MM.1S (cell line): Measurements from ENCODE around the gene ZBTB4.
A peak's percentile ranks its signal among the peaks of the same experiment; 100 is the strongest.

ENCODE experiments used
- DNase-seq: peaks from one replicate; pipeline ENCODE4 v3.0.0-alpha.2; 2015
- H2AFZ ChIP-seq: fragments of 300-600 bp; sonication (generic); 2 replicates; pipeline ENCODE4 v1.6.0; 2016; ENCODE audit warnings: antibody characterized with exemption, low read length
- H3F3A ChIP-seq: fragments of 300-600 bp; sonication (generic); 2 replicates; pipeline ENCODE4 v1.6.1; 2016; ENCODE audit warnings: mild to moderate bottlenecking, antibody characterized with exemption, low read length, moderate library complexity, mixed read lengths; ENCODE audit not compliant: insufficient read depth
- H3K27ac ChIP-seq: fragments of 300-600 bp; sonication (generic); 2 replicates; pipeline ENCODE4 v1.5.1; 2016; ENCODE audit warnings: mild to moderate bottlenecking, low read length
- H3K27me3 ChIP-seq: fragments of 300-600 bp; sonication (generic); replicated peaks from 2 replicates; pipeline ENCODE4 v1.6.0; 2016; ENCODE audit warnings: low read length; ENCODE audit not compliant: insufficient read depth
- H3K36me3 ChIP-seq: fragments of 300-600 bp; sonication (generic); replicated peaks from 2 replicates; pipeline ENCODE4 v1.6.1; 2016; ENCODE audit warnings: mild to moderate bottlenecking, low read length, mixed read lengths; ENCODE audit not compliant: insufficient read depth
- H3K4me1 ChIP-seq: fragments of 300-600 bp; sonication (generic); 2 replicates; pipeline ENCODE4 v1.6.1; 2016; ENCODE audit warnings: low read length, mixed read lengths
- H3K4me2 ChIP-seq: fragments of 300-600 bp; sonication (generic); 2 replicates; pipeline ENCODE4 v1.6.0; 2016; ENCODE audit warnings: low read depth, low read length
- H3K4me3 ChIP-seq: fragments of 300-600 bp; sonication (generic); 2 replicates; pipeline ENCODE4 v1.5.1; 2016; ENCODE audit warnings: low read length, mixed read lengths
- H3K79me2 ChIP-seq: fragments of 300-600 bp; sonication (generic); 2 replicates; pipeline ENCODE4 v1.6.1; 2016; ENCODE audit warnings: mixed run types, low read length, mixed read lengths
- H3K9ac ChIP-seq: fragments of 300-600 bp; sonication (generic); 2 replicates; pipeline ENCODE4 v1.6.1; 2016; ENCODE audit warnings: low read length, mixed read lengths
- H3K9me2 ChIP-seq: fragments of 300-600 bp; sonication (generic); replicated peaks from 2 replicates; pipeline ENCODE4 v1.6.1; 2016; ENCODE audit warnings: mild to moderate bottlenecking, low read length, mixed read lengths; ENCODE audit not compliant: insufficient read depth
- H3K9me3 ChIP-seq: fragments of 300-600 bp; sonication (generic); replicated peaks from 2 replicates; pipeline ENCODE4 v1.6.1; 2016; ENCODE audit warnings: mild to moderate bottlenecking, low read length, mixed read lengths; ENCODE audit not compliant: insufficient read depth
- H4K20me1 ChIP-seq: fragments of 300-600 bp; sonication (generic); 2 replicates; pipeline ENCODE4 v1.6.1; 2016; ENCODE audit warnings: mild to moderate bottlenecking, low read length, moderate library complexity, mixed read lengths; ENCODE audit not compliant: insufficient read depth
- CTCF ChIP-seq: fragments of 300-600 bp; sonication (generic); IDR thresholded peaks from 2 replicates; pipeline ENCODE4 v1.5.1; 2016; ENCODE audit warnings: antibody characterized with exemption, low read length, mixed read lengths
- EZH2 ChIP-seq: fragments of 300-600 bp; sonication (generic); optimal IDR thresholded peaks from 2 replicates; pipeline ENCODE3; 2017; ENCODE audit warnings: low read depth, mild to moderate bottlenecking, antibody characterized with exemption, low read length, mixed read lengths
- EZH2phosphoT487 ChIP-seq: fragments of 300-600 bp; sonication (generic); IDR thresholded peaks from 2 replicates; pipeline ENCODE4 v1.6.1; 2018; ENCODE audit warnings: antibody characterized with exemption, low read length

ZBTB4 gene

GRCh38 chr17:7437369-7437863 lies 42.0 kb downstream of the ZBTB4 start:
- no peaks in the 10 kb centered on the region for H3K9me2 ChIP-seq
- peaks cover 45% of the 10 kb centered on the region for H3K27me3 ChIP-seq
- peak overlapping the region; percentile 72; the same call in 1 of the 2 replicates for H3K4me2 ChIP-seq
- no peak overlapping the region for H2AFZ ChIP-seq
- TF ChIP-seq EZH2phosphoT487 = no peak
- no peak for TF ChIP-seq CTCF
- no peak for TF ChIP-seq EZH2
- no peak overlapping the region for H3K27ac ChIP-seq
- no peak overlapping the region for H3K9ac ChIP-seq
- no peak for DNase-seq
- no peaks in the 10 kb centered on the region for H3K9me3 ChIP-seq
- H3K79me2 ChIP-seq = no peaks in the 10 kb centered on the region
- H3F3A ChIP-seq = peaks cover 14% of the 10 kb centered on the region
- H3K4me3 ChIP-seq = no peak overlapping the region; the same call in 1 of the 2 replicates
- no peaks in the 10 kb centered on the region for H3K36me3 ChIP-seq
- H3K4me1 ChIP-seq = peaks cover 10% of the 10 kb centered on the region
- no peaks in the 10 kb centered on the region for H4K20me1 ChIP-seq

GRCh38 chr17:7436556-7437368 lies 42.7 kb downstream of the ZBTB4 start:
- Histone ChIP-seq H3K9me2 (no peaks in the 10 kb centered on the region), H3F3A (peaks cover 14% of the 10 kb centered on the region), H2AFZ (peak overlapping the region; percentile 92), H3K27ac (peak overlapping the region; percentile 52; the same call in 1 of the 2 replicates), H3K9me3 (no peaks in the 10 kb centered on the region), H3K4me1 (peaks cover 10% of the 10 kb centered on the region), H3K79me2 (no peaks in the 10 kb centered on the region), H3K9ac (peak overlapping the region; percentile 43; the same call in 1 of the 2 replicates), H3K36me3 (no peaks in the 10 kb centered on the region), H3K27me3 (peaks cover 39% of the 10 kb centered on the region), H4K20me1 (no peaks in the 10 kb centered on the region), H3K4me3 (peak overlapping the region; percentile 73), H3K4me2 (peak overlapping the region; percentile 72)
- peak; percentile 89 for DNase-seq
- no peak for TF ChIP-seq EZH2
- TF ChIP-seq CTCF = peak; percentile 84

- Histone ChIP-seq H3K27ac (peak overlapping the region; percentile 52), H3K9me2 (no peaks in the 10 kb centered on the region), H3K4me2 (peak overlapping the region; percentile 72), H3K4me3 (peak overlapping the region; percentile 73), H3K36me3 (no peaks in the 10 kb centered on the region), H3K79me2 (no peaks in the 10 kb centered on the region), H3K4me1 (peaks cover 10% of the 10 kb centered on the region), H3K9ac (peak overlapping the region; percentile 43; the same call in 1 of the 2 replicates), H2AFZ (peak overlapping the region; percentile 92), H3K9me3 (no peaks in the 10 kb centered on the region), H4K20me1 (no peaks in the 10 kb centered on the region), H3K27me3 (peaks cover 33% of the 10 kb centered on the region), H3F3A (peaks cover 14% of the 10 kb centered on the region)
- DNase-seq = peak; percentile 52
- no peak for TF ChIP-seq EZH2
- peak; percentile 34 for TF ChIP-seq CTCF
- no peak for TF ChIP-seq EZH2phosphoT487
Measured at GRCh38 chr17:7435676-7436555, 43.5 kb downstream of the ZBTB4 start.
